Measurements from ENCODE around the gene DDX28.

DNA sequence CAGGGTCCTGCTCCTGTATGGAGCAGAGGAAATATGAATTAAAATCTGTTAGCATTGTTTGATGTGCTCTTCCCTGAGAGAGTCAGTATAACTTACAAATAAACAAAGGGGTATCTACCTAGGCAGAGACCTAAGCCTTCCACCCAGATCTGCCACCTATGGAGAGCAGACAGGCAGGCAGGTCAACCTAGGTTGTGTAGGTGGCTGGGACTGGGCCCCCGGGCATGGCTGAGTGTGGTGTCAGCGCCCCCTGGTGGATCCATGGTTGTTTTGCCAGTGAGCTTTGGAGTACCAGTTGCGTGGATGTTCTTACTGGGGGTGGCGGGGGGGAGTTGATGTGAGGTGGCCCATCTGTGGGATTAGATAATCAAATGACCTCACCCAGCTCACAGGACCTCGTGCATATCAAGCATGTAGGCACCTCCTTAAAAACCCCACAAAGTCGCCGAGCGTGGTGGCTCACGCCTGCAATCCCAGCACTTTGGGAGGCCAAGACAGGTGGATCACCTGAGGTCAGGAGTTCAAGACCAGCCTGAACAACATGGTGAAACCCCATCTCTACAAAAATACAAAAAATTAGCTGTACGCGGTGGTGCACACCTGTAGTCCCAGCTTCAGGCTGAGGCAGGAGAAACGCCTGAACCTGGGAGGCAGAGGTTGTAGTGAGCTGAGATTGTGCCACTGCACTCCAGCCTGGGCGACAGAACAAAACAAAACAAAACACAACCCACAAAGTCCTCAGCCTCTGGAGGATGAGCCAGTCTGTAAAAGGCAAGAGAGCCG lies 17.7 kb upstream of the DDX28 start:
- TF ChIP-seq, protein P1, sequence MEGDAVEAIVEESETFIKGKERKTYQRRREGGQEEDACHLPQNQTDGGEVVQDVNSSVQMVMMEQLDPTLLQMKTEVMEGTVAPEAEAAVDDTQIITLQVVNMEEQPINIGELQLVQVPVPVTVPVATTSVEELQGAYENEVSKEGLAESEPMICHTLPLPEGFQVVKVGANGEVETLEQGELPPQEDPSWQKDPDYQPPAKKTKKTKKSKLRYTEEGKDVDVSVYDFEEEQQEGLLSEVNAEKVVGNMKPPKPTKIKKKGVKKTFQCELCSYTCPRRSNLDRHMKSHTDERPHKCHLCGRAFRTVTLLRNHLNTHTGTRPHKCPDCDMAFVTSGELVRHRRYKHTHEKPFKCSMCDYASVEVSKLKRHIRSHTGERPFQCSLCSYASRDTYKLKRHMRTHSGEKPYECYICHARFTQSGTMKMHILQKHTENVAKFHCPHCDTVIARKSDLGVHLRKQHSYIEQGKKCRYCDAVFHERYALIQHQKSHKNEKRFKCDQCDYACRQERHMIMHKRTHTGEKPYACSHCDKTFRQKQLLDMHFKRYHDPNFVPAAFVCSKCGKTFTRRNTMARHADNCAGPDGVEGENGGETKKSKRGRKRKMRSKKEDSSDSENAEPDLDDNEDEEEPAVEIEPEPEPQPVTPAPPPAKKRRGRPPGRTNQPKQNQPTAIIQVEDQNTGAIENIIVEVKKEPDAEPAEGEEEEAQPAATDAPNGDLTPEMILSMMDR (IDR thresholded peaks at IDR 0.05) = peak; percentile 70 to 89 (median 82)
- no peak for TF ChIP-seq POLR2A (IDR thresholded peaks at IDR 0.05)
